Measurements from ENCODE around the gene CSK. TPM values are rescaled to one million over a fixed set of nuclear protein-coding genes. Genes with fewer than 3 reads are reported as not detected.

Gene CSK
- total RNA-seq, 1 donor from 2014 or later, result 57.0 TPM

DNA sequence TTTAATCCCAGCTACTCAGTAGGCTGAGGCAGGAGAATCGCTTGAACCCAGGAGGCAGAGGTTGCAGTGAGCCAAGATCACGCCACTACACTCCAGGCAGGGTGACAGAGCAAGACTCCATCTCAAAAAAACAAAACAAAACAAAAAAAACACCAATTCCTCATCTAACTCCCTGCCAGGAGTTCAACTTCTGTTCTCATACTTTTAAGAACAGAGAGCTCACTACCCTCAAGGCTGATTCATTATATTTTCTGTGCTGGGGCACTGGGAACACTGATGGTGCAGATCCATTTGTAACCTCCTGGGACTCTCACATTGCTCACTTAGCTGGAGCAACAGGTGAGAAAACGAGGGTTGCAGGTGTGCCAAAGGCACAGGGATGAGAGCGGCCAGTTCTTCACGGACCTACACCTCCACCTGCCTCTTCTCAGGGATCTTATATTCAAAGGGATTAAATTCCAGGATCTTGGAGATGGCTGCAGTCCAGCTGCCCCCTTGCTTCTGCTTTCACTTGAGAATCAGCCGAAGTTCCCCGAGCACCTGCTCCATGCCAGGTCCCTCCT lies 12.3 kb upstream of the CSK start:
- H3K4me3 Mint-ChIP-seq (ENCODE audit: unreplicated experiment), result no peak overlapping the region
- no peaks in the 10 kb centered on the region for H3K36me3 Mint-ChIP-seq (ENCODE audit: unreplicated experiment)
- peaks cover 10% of the 10 kb centered on the region for H3K27me3 Mint-ChIP-seq (ENCODE audit: unreplicated experiment)
- no peak overlapping the region for H3K27ac Mint-ChIP-seq (ENCODE audit: unreplicated experiment)
- H3K4me1 Mint-ChIP-seq (ENCODE audit: unreplicated experiment), result peaks cover 6% of the 10 kb centered on the region
- no peak for DNase-seq (ENCODE audit: extremely low spot score, unreplicated experiment)
- TF ChIP-seq, protein P1, sequence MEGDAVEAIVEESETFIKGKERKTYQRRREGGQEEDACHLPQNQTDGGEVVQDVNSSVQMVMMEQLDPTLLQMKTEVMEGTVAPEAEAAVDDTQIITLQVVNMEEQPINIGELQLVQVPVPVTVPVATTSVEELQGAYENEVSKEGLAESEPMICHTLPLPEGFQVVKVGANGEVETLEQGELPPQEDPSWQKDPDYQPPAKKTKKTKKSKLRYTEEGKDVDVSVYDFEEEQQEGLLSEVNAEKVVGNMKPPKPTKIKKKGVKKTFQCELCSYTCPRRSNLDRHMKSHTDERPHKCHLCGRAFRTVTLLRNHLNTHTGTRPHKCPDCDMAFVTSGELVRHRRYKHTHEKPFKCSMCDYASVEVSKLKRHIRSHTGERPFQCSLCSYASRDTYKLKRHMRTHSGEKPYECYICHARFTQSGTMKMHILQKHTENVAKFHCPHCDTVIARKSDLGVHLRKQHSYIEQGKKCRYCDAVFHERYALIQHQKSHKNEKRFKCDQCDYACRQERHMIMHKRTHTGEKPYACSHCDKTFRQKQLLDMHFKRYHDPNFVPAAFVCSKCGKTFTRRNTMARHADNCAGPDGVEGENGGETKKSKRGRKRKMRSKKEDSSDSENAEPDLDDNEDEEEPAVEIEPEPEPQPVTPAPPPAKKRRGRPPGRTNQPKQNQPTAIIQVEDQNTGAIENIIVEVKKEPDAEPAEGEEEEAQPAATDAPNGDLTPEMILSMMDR (IDR thresholded peaks at IDR 0.05), result no peak
- H3K9me3 Mint-ChIP-seq (ENCODE audit: unreplicated experiment), result no peaks in the 10 kb centered on the region

DNA sequence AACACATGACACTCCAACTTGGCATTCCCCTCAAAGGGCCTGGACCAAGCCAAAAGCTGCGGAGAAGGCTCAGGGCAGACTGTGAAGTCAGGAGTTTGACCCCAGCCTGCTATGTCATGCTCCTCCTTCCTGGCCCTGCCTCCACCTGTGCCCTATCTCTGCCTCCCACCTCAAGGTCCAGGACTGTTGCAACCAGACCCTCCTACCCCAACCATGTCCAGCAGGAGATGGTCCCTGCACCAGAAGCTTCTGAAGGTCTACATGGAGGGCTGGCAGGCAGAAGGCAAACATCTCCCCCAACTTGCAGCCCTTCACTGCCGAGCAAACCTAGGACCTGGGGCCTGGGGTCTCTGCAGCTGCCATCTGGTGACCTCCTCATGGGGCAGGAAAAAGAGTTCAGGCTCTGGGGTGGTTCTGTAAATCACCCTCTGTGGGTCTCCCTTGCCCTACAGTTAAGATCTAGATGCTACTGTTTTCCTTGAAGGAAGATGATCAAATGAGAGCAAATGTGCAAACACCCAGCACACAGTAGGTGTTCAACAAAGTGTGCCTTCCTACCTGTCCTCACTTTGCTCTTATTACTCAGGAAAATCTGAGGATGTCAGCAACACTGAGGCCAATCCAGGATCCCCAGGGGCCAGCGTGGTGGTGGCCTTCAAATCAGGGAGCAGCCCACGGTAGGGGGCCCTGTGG lies 11.5 kb upstream of the CSK start:
- TF ChIP-seq, protein P1 (IDR thresholded peaks at IDR 0.05), result no peak
- Mint-ChIP-seq H3K36me3 (ENCODE audit: unreplicated experiment) (no peaks in the 10 kb centered on the region), H3K27ac (ENCODE audit: unreplicated experiment) (no peak overlapping the region), H3K9me3 (ENCODE audit: unreplicated experiment) (no peaks in the 10 kb centered on the region), H3K4me3 (ENCODE audit: unreplicated experiment) (no peak overlapping the region), H3K27me3 (ENCODE audit: unreplicated experiment) (peaks cover 10% of the 10 kb centered on the region), H3K4me1 (ENCODE audit: unreplicated experiment) (peaks cover 6% of the 10 kb centered on the region)
- no peak for DNase-seq (ENCODE audit: extremely low spot score, unreplicated experiment)

DNA sequence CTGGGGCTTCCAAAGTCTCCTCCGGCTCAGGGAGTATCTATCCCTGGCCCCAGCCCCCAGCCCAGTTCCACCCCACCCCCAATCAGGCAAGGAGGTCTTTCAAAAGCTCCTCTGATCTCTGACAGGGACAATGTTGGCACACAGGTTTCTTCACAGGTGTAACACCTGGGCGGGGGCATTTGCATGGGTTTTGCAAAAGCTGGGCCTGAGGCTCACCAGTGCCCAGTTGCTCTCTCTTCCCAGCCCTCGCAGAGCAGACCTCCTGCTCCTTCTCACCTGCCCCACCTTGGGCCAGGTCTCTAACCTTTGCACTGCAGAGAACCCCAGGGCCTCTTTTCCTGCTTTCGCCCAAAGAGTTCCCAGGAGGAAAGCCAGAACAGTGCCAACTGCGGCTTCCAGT lies 8.6 kb upstream of the CSK start:
- Mint-ChIP-seq H3K27me3 (ENCODE audit: unreplicated experiment) (peaks cover 10% of the 10 kb centered on the region), H3K9me3 (ENCODE audit: unreplicated experiment) (no peaks in the 10 kb centered on the region), H3K27ac (ENCODE audit: unreplicated experiment) (no peak overlapping the region), H3K4me3 (ENCODE audit: unreplicated experiment) (no peak overlapping the region), H3K36me3 (ENCODE audit: unreplicated experiment) (no peaks in the 10 kb centered on the region), H3K4me1 (ENCODE audit: unreplicated experiment) (peaks cover 22% of the 10 kb centered on the region)
- TF ChIP-seq, protein P1 (IDR thresholded peaks at IDR 0.05), result no peak
- DNase-seq (ENCODE audit: extremely low spot score, unreplicated experiment), result no peak

DNA sequence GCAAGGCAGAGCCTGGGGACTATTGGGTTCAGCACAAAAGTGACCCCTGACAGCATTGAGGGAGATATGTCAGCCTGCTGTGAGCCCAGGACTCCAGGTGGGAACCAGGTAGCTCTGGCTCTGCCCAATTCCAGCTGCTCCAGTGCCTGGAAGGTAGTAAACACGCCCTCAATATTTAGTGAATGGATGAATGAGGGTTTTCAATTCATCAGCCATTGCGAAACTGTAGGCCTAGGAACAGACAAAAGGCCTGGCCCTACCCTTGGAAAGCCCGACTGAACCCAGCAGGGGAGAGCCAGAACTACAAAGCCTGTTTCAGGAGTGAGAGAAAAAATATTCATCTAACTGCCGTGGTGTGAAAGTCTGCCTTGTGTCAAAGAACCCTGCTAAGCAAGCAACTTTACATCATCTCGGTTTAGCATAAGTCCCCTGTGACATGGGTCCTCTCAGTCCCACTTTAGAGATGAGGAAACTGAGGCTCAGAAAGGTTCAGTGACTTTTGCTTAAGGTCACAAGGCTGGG lies 8.1 kb upstream of the CSK start:
- Mint-ChIP-seq H3K27me3 (ENCODE audit: unreplicated experiment) (peaks cover 10% of the 10 kb centered on the region), H3K36me3 (ENCODE audit: unreplicated experiment) (no peaks in the 10 kb centered on the region), H3K9me3 (ENCODE audit: unreplicated experiment) (no peaks in the 10 kb centered on the region), H3K4me3 (ENCODE audit: unreplicated experiment) (no peak overlapping the region), H3K27ac (ENCODE audit: unreplicated experiment) (no peak overlapping the region), H3K4me1 (ENCODE audit: unreplicated experiment) (peaks cover 21% of the 10 kb centered on the region)
- DNase-seq (ENCODE audit: extremely low spot score, unreplicated experiment), result no peak
- TF ChIP-seq, protein P1 (IDR thresholded peaks at IDR 0.05), result no peak

DNA sequence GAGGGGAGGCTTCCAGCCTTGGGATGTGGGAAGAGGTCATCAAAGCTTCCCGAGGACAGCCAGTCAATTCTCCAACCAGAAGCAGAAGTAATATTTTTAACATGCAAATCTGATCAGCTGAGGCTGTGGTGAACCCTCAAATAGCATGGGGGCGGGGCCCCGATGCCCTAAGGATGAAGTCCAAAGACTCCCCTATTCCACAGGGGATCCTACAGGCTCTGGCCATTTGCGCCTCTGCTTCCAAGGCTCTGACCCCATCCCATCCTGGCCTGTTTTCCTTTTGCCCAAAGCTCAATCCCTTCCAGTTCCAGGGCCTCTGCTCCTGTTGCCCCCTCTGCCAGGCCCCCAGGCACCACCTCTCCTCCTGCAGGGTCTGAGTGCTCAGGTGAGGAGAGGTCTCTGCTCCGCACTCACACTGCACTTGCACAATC lies 6.7 kb upstream of the CSK start:
- TF ChIP-seq, protein P1 (IDR thresholded peaks at IDR 0.05), result no peak

More for the DNA sequence above, 6.7 kb upstream of the CSK start:
- DNase-seq (ENCODE audit: extremely low spot score, unreplicated experiment), result no peak
- H3K27me3 Mint-ChIP-seq (ENCODE audit: unreplicated experiment), result peaks cover 3% of the 10 kb centered on the region
- H3K27ac Mint-ChIP-seq (ENCODE audit: unreplicated experiment), result no peak overlapping the region
- no peaks in the 10 kb centered on the region for H3K36me3 Mint-ChIP-seq (ENCODE audit: unreplicated experiment)
- H3K4me1 Mint-ChIP-seq (ENCODE audit: unreplicated experiment), result peaks cover 22% of the 10 kb centered on the region
- H3K4me3 Mint-ChIP-seq (ENCODE audit: unreplicated experiment), result no peak overlapping the region
- H3K9me3 Mint-ChIP-seq (ENCODE audit: unreplicated experiment), result no peaks in the 10 kb centered on the region

Measured in osteocyte (in vitro differentiated cells).